Stimulated activated CD8-positive, alpha-beta memory T cell treated with anti-CD3 and anti-CD28 coated beads, Interleukin-7, amount 100 ng/mL, for 4 hours (primary cell): Measurements from ENCODE around the gene PFN1.

Experiments used
- DNase-seq, 2 donors: peaks; one replicate each; pipeline ENCODE4 v3.0.0-alpha.2; 2020; ENCODE audit warnings: low read depth in 2 of 2

Gene PFN1

GRCh38 chr17:4896332-4897197, 51.8 kb downstream of the PFN1 start:
- no peak for DNase-seq

GRCh38 chr17:4895657-4896331, 52.5 kb downstream of the PFN1 start:
- DNase-seq, result no peak
